Activated effector memory CD4-positive, alpha-beta T cell treated with Interleukin-2 at 50 U/mL for 16 hours (primary cell): ENCODE measurements around the gene ZNF804A.

Experiments
- DNase-seq: peaks from one replicate; pipeline ENCODE4 v3.0.0-alpha.2; 2020

ZNF804A gene

GRCh38 chr2:184956856-184957255, 358.5 kb downstream of the ZNF804A start:
- DNase-seq, result no peak

DNA sequence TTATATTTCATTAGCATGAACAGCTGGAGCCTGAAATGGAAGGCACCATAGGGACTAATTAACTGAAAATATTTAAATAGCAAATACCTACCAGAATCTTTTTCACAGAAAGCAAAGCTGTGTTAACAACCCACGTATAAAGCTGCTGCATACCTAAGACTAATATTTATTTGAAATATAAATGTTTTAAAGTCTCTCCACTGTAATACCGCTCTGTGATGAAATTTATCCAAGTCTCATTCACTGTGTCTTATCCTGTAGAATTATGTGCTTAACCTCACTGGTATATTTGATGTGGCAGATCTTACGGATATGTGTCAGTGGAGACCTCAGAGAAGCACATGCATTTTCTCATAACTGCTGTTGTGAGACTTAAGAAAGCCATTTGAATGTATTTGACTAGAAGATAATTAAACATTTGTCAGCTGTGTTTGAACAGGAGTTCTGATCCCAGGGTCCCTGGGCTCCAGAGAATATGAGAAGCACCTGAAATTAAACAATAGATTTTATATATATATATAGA, 373.3 kb downstream of the ZNF804A start:
- DNase-seq, result no peak
